SK-N-SH (cell line): ENCODE results near the gene RUFY4. TPM values are rescaled to one million over a fixed set of nuclear protein-coding genes. Genes with fewer than 3 reads are reported as not detected.

Experiments
- CTCF ChIA-PET: fragments of 300-600, 350-600 bp; formaldehyde crosslinking; extraction: SDS; loops from one replicate; lab custom pipeline; 2021; lab: Yijun Ruan, JAX
- POLR2A ChIA-PET: fragments of 350-600 bp; sonication (Branson Sonifier 250); formaldehyde crosslinking; extraction: SDS; loops from one replicate; lab custom pipeline; 2020; ENCODE audit warnings: antibody characterized with exemption, inconsistent platforms; lab: Yijun Ruan, JAX
- DNase-seq: peaks from one replicate; pipeline ENCODE4 v3.0.0; 2012
- H2AFZ ChIP-seq: fragments of 200-600 bp; sonication (generic); 2 replicates; pipeline ENCODE4 v1.8.1; 2016; ENCODE audit warnings: antibody characterized with exemption, mild to moderate bottlenecking, low read depth
- H3F3A ChIP-seq: fragments of 200-600 bp; sonication (generic); replicated peaks from 2 replicates; pipeline ENCODE3; 2016; ENCODE audit warnings: antibody characterized with exemption, mild to moderate bottlenecking; ENCODE audit not compliant: insufficient read depth
- H3K27ac ChIP-seq, 2 experiments: fragments of 200-500 bp in 1 of 2; fragments of 200-600 bp in 1 of 2; sonication (Bioruptor generic) in 1 of 2; sonication (generic), shearing (Covaris generic) in 1 of 2; 2 replicates each; pipeline versions ENCODE4 v1.5.1 to v1.6.1; 2014 to 2016; ENCODE audit warnings: low read depth in 2 of 2, inconsistent platforms in 1 of 2, low read length in 1 of 2, mild to moderate bottlenecking in 1 of 2, mixed read lengths in 1 of 2
- H3K27me3 ChIP-seq: fragments of 200-600 bp; sonication (generic), shearing (Covaris generic); 2 replicates; pipeline ENCODE4 v1.6.1; 2016; ENCODE audit warnings: mixed run types; ENCODE audit not compliant: insufficient read depth
- H3K36me3 ChIP-seq, 2 experiments: fragments of 200-500 bp in 1 of 2; fragments of 200-600 bp in 1 of 2; sonication (Bioruptor generic) in 1 of 2; sonication (generic) in 1 of 2; replicated peaks in 1 of 2; 2 replicates each; pipeline versions ENCODE3 to v1.5.1; 2014 to 2016; ENCODE audit warnings: low read length in 1 of 2, mild to moderate bottlenecking in 1 of 2; ENCODE audit not compliant: insufficient read depth in 2 of 2, control insufficient read depth in 1 of 2
- H3K4me1 ChIP-seq, 2 experiments: fragments of 200-500 bp in 1 of 2; fragments of 200-600 bp in 1 of 2; sonication (Bioruptor generic) in 1 of 2; sonication (generic), shearing (Covaris generic) in 1 of 2; 2 replicates each; pipeline versions ENCODE4 v1.5.1 to v1.6.1; 2014 to 2016; ENCODE audit warnings: low read depth in 1 of 2, low read length in 1 of 2, mixed run types in 1 of 2; ENCODE audit not compliant: insufficient read depth in 2 of 2, control insufficient read depth in 1 of 2
- H3K4me2 ChIP-seq: fragments of 200-600 bp; sonication (generic), shearing (Covaris generic); 2 replicates; pipeline ENCODE4 v1.6.1; 2017; ENCODE audit warnings: mixed run types
- H3K4me3 ChIP-seq, 2 experiments: fragments of 200-500 bp in 1 of 2; fragments of 200-600 bp in 1 of 2; sonication (Bioruptor generic) in 1 of 2; sonication (generic), shearing (Covaris generic) in 1 of 2; 2 replicates each; pipeline versions ENCODE4 v1.5.1 to v1.8.1; 2014 to 2016; ENCODE audit warnings: low read depth in 2 of 2, inconsistent platforms in 1 of 2, low read length in 1 of 2, mild to moderate bottlenecking in 1 of 2, mixed read lengths in 1 of 2, moderate library complexity in 1 of 2
- H3K79me2 ChIP-seq: fragments of 200-600 bp; sonication (generic); 2 replicates; pipeline ENCODE4 v1.8.1; 2017; ENCODE audit warnings: mild to moderate bottlenecking; ENCODE audit not compliant: insufficient read depth
- H3K9ac ChIP-seq: fragments of 200-600 bp; sonication (generic); 2 replicates; pipeline ENCODE4 v1.6.1; 2017; ENCODE audit warnings: mixed run types
- H3K9me2 ChIP-seq: fragments of 200-600 bp; sonication (generic); 2 replicates; pipeline ENCODE4 v1.6.1; 2017; ENCODE audit warnings: mixed run types
- H3K9me3 ChIP-seq: fragments of 200-600 bp; sonication (generic); 2 replicates; pipeline ENCODE4 v1.6.1; 2017; ENCODE audit warnings: mixed run types, mild to moderate bottlenecking, moderate library complexity
- H4K20me1 ChIP-seq: fragments of 200-600 bp; sonication (generic); 2 replicates; pipeline ENCODE4 v1.6.1; 2017; ENCODE audit warnings: mild to moderate bottlenecking, mixed run types; ENCODE audit not compliant: insufficient read depth
- CHD2 ChIP-seq: fragments of 150-350 bp; IDR thresholded peaks from 2 replicates; pipeline ENCODE4 v1.6.1; 2018; ENCODE audit warnings: low read length; ENCODE audit not compliant: partially characterized antibody
- ELF1 ChIP-seq: IDR thresholded peaks from 2 replicates; pipeline ENCODE4 v1.4.0; 2012
- FOXJ3 ChIP-seq: sonication (generic); formaldehyde crosslinking; IDR thresholded peaks from 2 replicates; pipeline ENCODE4 v1.5.1; 2020; ENCODE audit warnings: mild to moderate bottlenecking, missing genetic modification reagents
- FOXM1 ChIP-seq: IDR thresholded peaks from 2 replicates; pipeline ENCODE4 v1.4.0; 2012; ENCODE audit warnings: low read depth, mild to moderate bottlenecking
- GATA2 ChIP-seq: sonication (generic); formaldehyde crosslinking; IDR thresholded peaks from 2 replicates; pipeline ENCODE4 v1.5.0; 2020; ENCODE audit warnings: mild to moderate bottlenecking, missing genetic modification reagents
- MEF2A ChIP-seq: IDR thresholded peaks from 2 replicates; pipeline ENCODE4 v1.4.0; 2012; ENCODE audit warnings: low read depth, borderline replicate concordance
- MXI1 ChIP-seq: IDR thresholded peaks from 2 replicates; pipeline ENCODE4 v1.6.1; 2012; ENCODE audit warnings: mild to moderate bottlenecking, low read depth, low read length, improper control_type of control experiment
- POLR2AphosphoS5 ChIP-seq: IDR thresholded peaks from 2 replicates; pipeline ENCODE4 v1.6.1; 2012; ENCODE audit warnings: low read depth, low read length
- RFX5 ChIP-seq: IDR thresholded peaks from 2 replicates; pipeline ENCODE4 v1.6.1; 2012; ENCODE audit warnings: mild to moderate bottlenecking, improper control_type of control experiment, low read length
- RXRA ChIP-seq: IDR thresholded peaks from 2 replicates; pipeline ENCODE4 v1.4.0; 2012; ENCODE audit warnings: low read depth, mild to moderate bottlenecking, borderline replicate concordance
- SIN3A ChIP-seq: IDR thresholded peaks from 2 replicates; pipeline ENCODE4 v1.6.1; 2012; ENCODE audit warnings: low read depth, mild to moderate bottlenecking, low read length, moderate library complexity, borderline replicate concordance
- SMC3 ChIP-seq: IDR thresholded peaks from 2 replicates; pipeline ENCODE4 v1.6.1; 2012; ENCODE audit warnings: low read depth, low read length, improper control_type of control experiment
- TAF1 ChIP-seq: IDR thresholded peaks from 2 replicates; pipeline ENCODE4 v1.6.1; 2012; ENCODE audit warnings: low read depth, mild to moderate bottlenecking, low read length, moderate library complexity, borderline replicate concordance
- TCF12 ChIP-seq: IDR thresholded peaks from 2 replicates; pipeline ENCODE4 v1.4.0; 2012
- YY1 ChIP-seq: IDR thresholded peaks from 2 replicates; pipeline ENCODE4 v1.4.0; 2012; ENCODE audit warnings: low read depth, mild to moderate bottlenecking
- WGBS: methylation state at CpG from one replicate; pipeline ENCODE4 v1.1.6; 2017; ENCODE audit warnings: low lambda C conversion rate; 5-methylcytosine and 5-hydroxymethylcytosine counted together
- polyA plus RNA-seq, 3 experiments: library from polyadenylated mRNA; depleted of rRNA; stranded (reverse); fragments of >200 nt; gene quantifications; 2 replicates each; pipeline ENCODE4 v1.2.3, GENCODE V29; 2012
- TF ChIP-seq, protein P1 (sequence below): IDR thresholded peaks from 2 replicates; pipeline ENCODE4 v1.4.0; 2012; ENCODE audit warnings: low read depth
- TF ChIP-seq, protein P2 (sequence below): fragments of 200-600 bp; sonication (generic); IDR thresholded peaks from 2 replicates; pipeline ENCODE4 v1.6.1; 2017; ENCODE audit warnings: antibody characterized with exemption, mild to moderate bottlenecking, moderate library complexity
- TF ChIP-seq, protein P3 (sequence below): IDR thresholded peaks from 2 replicates; pipeline ENCODE4 v1.4.0; 2012; ENCODE audit warnings: low read depth, borderline replicate concordance
- TF ChIP-seq, protein P4 (sequence below): fragments of 150-350 bp; IDR thresholded peaks from 2 replicates; pipeline ENCODE4 v1.6.1; 2016; ENCODE audit warnings: mild to moderate bottlenecking, low read depth, low read length

RUFY4 gene
- polyA plus RNA-seq, 1 of the 3 experiments (the other 2 are of a cell fraction), result not detected

DNA sequence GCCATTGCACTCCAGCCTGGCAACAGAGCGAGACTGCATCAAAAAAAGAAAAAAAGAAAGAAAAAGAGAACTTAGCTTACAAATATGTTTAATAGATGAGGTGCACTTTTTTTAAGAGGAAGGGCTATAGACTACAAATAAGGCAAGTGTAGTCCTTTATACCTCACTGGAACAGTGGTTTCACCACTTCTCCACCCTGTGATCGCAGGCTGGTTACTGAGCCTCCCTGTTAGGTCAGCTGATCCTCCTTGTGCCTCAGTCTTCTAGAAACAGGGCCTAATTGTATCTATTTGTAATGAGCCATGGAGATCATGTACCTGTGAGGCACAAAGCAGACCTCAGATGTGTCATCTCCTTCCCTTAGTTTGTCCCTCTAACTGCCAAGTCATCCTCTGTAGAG lies 61.3 kb downstream of the RUFY4 start:
- Histone ChIP-seq H3K9me3 (no peaks in the 10 kb centered on the region), H3K4me3 (no peak overlapping the region), H3K4me2 (no peak overlapping the region), H3F3A (no peaks in the 10 kb centered on the region), H3K9ac (no peak overlapping the region), H3K4me1 (no peaks in the 10 kb centered on the region), H3K9me2 (no peaks in the 10 kb centered on the region), H3K27me3 (peaks cover 29% of the 10 kb centered on the region), H2AFZ (no peak overlapping the region), H3K36me3 (no peaks in the 10 kb centered on the region), H3K27ac (no peak overlapping the region), H4K20me1 (no peaks in the 10 kb centered on the region), H3K79me2 (no peaks in the 10 kb centered on the region)
- ChIA-PET CTCF (no interaction called here), POLR2A (no interaction called here)
- TF ChIP-seq YY1 (no peak), MXI1 (no peak), FOXJ3 (CRISPR knock-in tag) (no peak), RXRA (no peak), MEF2A (no peak), SIN3A (no peak), POLR2AphosphoS5 (no peak), TAF1 (no peak)
- TF ChIP-seq, protein P1, sequence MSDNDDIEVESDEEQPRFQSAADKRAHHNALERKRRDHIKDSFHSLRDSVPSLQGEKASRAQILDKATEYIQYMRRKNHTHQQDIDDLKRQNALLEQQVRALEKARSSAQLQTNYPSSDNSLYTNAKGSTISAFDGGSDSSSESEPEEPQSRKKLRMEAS, result no peak
- TF ChIP-seq, protein P2, sequence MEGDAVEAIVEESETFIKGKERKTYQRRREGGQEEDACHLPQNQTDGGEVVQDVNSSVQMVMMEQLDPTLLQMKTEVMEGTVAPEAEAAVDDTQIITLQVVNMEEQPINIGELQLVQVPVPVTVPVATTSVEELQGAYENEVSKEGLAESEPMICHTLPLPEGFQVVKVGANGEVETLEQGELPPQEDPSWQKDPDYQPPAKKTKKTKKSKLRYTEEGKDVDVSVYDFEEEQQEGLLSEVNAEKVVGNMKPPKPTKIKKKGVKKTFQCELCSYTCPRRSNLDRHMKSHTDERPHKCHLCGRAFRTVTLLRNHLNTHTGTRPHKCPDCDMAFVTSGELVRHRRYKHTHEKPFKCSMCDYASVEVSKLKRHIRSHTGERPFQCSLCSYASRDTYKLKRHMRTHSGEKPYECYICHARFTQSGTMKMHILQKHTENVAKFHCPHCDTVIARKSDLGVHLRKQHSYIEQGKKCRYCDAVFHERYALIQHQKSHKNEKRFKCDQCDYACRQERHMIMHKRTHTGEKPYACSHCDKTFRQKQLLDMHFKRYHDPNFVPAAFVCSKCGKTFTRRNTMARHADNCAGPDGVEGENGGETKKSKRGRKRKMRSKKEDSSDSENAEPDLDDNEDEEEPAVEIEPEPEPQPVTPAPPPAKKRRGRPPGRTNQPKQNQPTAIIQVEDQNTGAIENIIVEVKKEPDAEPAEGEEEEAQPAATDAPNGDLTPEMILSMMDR, result no peak
- no peak for DNase-seq
- 85% methylated on average over 2 of the region's 2 CpGs for WGBS

DNA sequence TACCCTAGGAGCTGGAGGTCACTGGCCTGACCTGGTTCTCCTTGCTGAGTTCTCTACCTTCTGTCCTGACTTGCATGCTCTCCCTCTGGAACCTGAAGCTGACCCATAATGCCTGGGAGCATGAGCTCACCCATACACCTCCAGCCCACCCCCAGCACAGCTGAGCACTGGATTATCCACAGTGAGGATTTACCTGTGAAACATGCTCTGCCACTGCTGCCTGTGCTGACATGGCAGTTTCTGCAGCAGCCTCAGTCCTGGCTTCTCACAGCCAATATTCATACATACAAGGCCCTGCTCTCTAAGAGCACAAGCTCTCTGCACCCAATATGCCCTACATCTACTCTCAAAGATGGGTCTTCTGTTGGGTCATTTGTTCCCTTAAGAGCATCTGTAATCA lies 61.8 kb downstream of the RUFY4 start:
- Histone ChIP-seq H3K27ac (no peak overlapping the region), H3K79me2 (no peaks in the 10 kb centered on the region), H3K4me3 (no peak overlapping the region), H3K9me2 (no peaks in the 10 kb centered on the region), H4K20me1 (no peaks in the 10 kb centered on the region), H3F3A (no peaks in the 10 kb centered on the region), H3K4me1 (no peaks in the 10 kb centered on the region), H3K9me3 (no peaks in the 10 kb centered on the region), H3K9ac (no peak overlapping the region), H2AFZ (no peak overlapping the region), H3K27me3 (peaks cover 28% of the 10 kb centered on the region), H3K36me3 (no peaks in the 10 kb centered on the region), H3K4me2 (no peak overlapping the region)
- TF ChIP-seq CHD2 (no peak), GATA2 (CRISPR knock-in tag) (no peak), SMC3 (no peak), ELF1 (no peak), FOXM1 (no peak), RFX5 (no peak), TCF12 (no peak)
- TF ChIP-seq, protein P3, sequence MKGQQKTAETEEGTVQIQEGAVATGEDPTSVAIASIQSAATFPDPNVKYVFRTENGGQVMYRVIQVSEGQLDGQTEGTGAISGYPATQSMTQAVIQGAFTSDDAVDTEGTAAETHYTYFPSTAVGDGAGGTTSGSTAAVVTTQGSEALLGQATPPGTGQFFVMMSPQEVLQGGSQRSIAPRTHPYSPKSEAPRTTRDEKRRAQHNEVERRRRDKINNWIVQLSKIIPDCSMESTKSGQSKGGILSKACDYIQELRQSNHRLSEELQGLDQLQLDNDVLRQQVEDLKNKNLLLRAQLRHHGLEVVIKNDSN, result no peak
- TF ChIP-seq, protein P4, sequence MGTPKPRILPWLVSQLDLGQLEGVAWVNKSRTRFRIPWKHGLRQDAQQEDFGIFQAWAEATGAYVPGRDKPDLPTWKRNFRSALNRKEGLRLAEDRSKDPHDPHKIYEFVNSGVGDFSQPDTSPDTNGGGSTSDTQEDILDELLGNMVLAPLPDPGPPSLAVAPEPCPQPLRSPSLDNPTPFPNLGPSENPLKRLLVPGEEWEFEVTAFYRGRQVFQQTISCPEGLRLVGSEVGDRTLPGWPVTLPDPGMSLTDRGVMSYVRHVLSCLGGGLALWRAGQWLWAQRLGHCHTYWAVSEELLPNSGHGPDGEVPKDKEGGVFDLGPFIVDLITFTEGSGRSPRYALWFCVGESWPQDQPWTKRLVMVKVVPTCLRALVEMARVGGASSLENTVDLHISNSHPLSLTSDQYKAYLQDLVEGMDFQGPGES, result no peak
- ChIA-PET POLR2A (no interaction called here), CTCF (no interaction called here)
- DNase-seq, result no peak
